Calu3 (cell line): ENCODE measurements around the gene TOPORS. TPM values are rescaled to one million over a fixed set of nuclear protein-coding genes. Genes with fewer than 3 reads are reported as not detected.
A peak's percentile ranks its signal among the peaks of the same experiment; 100 is the strongest.

ENCODE experiments used
- BruUV-seq: library from RNA; stranded (reverse); fragments of 400-500 nt; replicated peaks from 2 replicates; lab custom pipeline; 2021; lab: Mats Ljungman, UMichigan
- CTCF ChIA-PET: fragments of 300-600 bp; sonication (Branson Sonifier 250); formaldehyde crosslinking; loops from one replicate; lab custom pipeline; 2022; ENCODE audit warnings: antibody characterized with exemption; lab: Charles Lee
- DNase-seq: peaks from one replicate; pipeline ENCODE4 v3.0.0; 2022
- H3K27ac Mint-ChIP-seq: one replicate; pipeline ENCODE4 v1.8.0; 2022; ENCODE audit warnings: mixed read lengths; ENCODE audit not compliant: unreplicated experiment
- H3K27me3 Mint-ChIP-seq: one replicate; pipeline ENCODE4 v1.8.0; 2022; ENCODE audit warnings: mixed read lengths; ENCODE audit not compliant: unreplicated experiment
- H3K36me3 Mint-ChIP-seq: one replicate; pipeline ENCODE4 v1.8.0; 2022; ENCODE audit warnings: mild to moderate bottlenecking, moderate library complexity, mixed read lengths; ENCODE audit not compliant: insufficient read depth, unreplicated experiment
- H3K4me1 Mint-ChIP-seq: one replicate; pipeline ENCODE4 v1.8.0; 2022; ENCODE audit warnings: mild to moderate bottlenecking, low read depth, mixed read lengths; ENCODE audit not compliant: unreplicated experiment
- H3K4me3 Mint-ChIP-seq: one replicate; pipeline ENCODE4 v1.8.0; 2022; ENCODE audit warnings: mild to moderate bottlenecking, low read depth, moderate library complexity, mixed read lengths; ENCODE audit not compliant: unreplicated experiment
- H3K9me3 Mint-ChIP-seq: one replicate; pipeline ENCODE4 v1.8.0; 2022; ENCODE audit warnings: low read depth, mixed read lengths; ENCODE audit not compliant: unreplicated experiment
- intact Hi-C: fragments of 100-400 bp; cut with micrococcal nuclease; formaldehyde crosslinking; loops from one replicate; pipeline ENCODE4 v1.10.0; 2022; ENCODE audit not compliant: unreplicated experiment
- total RNA-seq: library from RNA; stranded (reverse); gene quantifications from 2 replicates; pipeline ENCODE4 v1.2.3, GENCODE V29; 2022
- TF ChIP-seq, protein P1 (sequence below): fragments of 200-600 bp; IDR thresholded peaks from one replicate; pipeline ENCODE4 v1.8.0; 2022; ENCODE audit warnings: antibody characterized with exemption; ENCODE audit not compliant: unreplicated experiment

The TOPORS gene
- total RNA-seq, 1 experiment from 2014 or later: 13.8 TPM

- peak; percentile 85 for DNase-seq
- H3K36me3 Mint-ChIP-seq: peaks cover 26% of the 10 kb centered on the region
- CTCF ChIA-PET: interaction anchor here (1.0 to 1.4 kb wide), 6 partner anchors 9 to 194 kb away, joined by 3 to 30 read pairs (median 4); partner anchors contain the start of gene ACO1
These were observed 20.6 kb upstream of the TOPORS start, which contains the start of gene NDUFB6 for GRCh38 chr9:32572900-32573523. Gene NDUFB6, minus strand, starts transcription at chr9:32573159. Its CDS starts 99 bp downstream, at chr9:32573060.

GRCh38 chr9:32571969-32572899 is 19.8 kb upstream of the TOPORS start:
- intact Hi-C loops: loop anchor here (1.0 to 2.0 kb wide), 3 partner anchors 19 to 193 kb away; partner anchors contain the start of genes RIGI, SMIM27 and TOPORS
- H3K9me3 Mint-ChIP-seq: no peaks in the 10 kb centered on the region
- H3K4me3 Mint-ChIP-seq: peak overlapping the region; percentile 95
- TF ChIP-seq, protein P1, sequence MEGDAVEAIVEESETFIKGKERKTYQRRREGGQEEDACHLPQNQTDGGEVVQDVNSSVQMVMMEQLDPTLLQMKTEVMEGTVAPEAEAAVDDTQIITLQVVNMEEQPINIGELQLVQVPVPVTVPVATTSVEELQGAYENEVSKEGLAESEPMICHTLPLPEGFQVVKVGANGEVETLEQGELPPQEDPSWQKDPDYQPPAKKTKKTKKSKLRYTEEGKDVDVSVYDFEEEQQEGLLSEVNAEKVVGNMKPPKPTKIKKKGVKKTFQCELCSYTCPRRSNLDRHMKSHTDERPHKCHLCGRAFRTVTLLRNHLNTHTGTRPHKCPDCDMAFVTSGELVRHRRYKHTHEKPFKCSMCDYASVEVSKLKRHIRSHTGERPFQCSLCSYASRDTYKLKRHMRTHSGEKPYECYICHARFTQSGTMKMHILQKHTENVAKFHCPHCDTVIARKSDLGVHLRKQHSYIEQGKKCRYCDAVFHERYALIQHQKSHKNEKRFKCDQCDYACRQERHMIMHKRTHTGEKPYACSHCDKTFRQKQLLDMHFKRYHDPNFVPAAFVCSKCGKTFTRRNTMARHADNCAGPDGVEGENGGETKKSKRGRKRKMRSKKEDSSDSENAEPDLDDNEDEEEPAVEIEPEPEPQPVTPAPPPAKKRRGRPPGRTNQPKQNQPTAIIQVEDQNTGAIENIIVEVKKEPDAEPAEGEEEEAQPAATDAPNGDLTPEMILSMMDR: no peak
- peak; percentile 57 for DNase-seq
- H3K27me3 Mint-ChIP-seq: no peaks in the 10 kb centered on the region
- H3K4me1 Mint-ChIP-seq: no peaks in the 10 kb centered on the region
- TSS peak; percentile 73 for BruUV-seq
- CTCF ChIA-PET: interaction anchor here (0.6 to 1.4 kb wide), 8 partner anchors 20 to 193 kb away, joined by 3 to 30 read pairs (median 4); partner anchors contain the start of genes ACO1, SMIM27 and TOPORS
- H3K36me3 Mint-ChIP-seq: peaks cover 29% of the 10 kb centered on the region
- H3K27ac Mint-ChIP-seq: peak overlapping the region; percentile 90

More at GRCh38 chr9:32572900-32573523, 20.6 kb upstream of the TOPORS start, which contains the start of gene NDUFB6:
- peak within 1 kb of the TSS; percentile 90 for H3K27ac Mint-ChIP-seq
- TF ChIP-seq, protein P1: no peak
- H3K4me1 Mint-ChIP-seq: no peaks in the 10 kb centered on the region
- H3K4me3 Mint-ChIP-seq: peak within 1 kb of the TSS; percentile 95
- BruUV-seq: no TSS peak
- no peaks in the 10 kb centered on the region for H3K9me3 Mint-ChIP-seq
- H3K27me3 Mint-ChIP-seq: no peaks in the 10 kb centered on the region
- intact Hi-C loops: loop anchor here (1.0 to 2.0 kb wide), 3 partner anchors 20 to 194 kb away; partner anchors contain the start of genes RIGI, SMIM27 and TOPORS

DNA sequence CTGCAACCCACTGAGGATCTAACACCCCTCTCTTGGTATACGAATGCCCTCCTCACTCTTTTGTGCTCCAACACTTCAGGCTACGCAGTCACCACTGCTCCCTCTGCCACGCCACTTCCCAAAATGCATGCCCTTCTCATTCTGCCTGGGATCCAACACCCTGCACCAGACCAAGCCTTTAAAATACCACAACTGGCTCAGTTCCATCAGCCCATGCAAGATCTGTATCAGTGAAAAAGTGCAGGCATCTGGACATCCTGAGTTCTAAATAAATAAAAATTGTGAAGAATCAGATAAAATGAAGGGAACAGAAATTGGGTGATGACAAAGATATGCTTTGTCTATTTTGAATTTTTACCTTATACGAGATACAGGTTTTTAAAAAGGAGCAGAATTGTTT is 17.9 kb upstream of the TOPORS start:
- TF ChIP-seq, protein P1: no peak
- intact Hi-C loops: no loop called here
- BruUV-seq: no TSS peak
- H3K4me3 Mint-ChIP-seq: no peak overlapping the region
- no peaks in the 10 kb centered on the region for H3K4me1 Mint-ChIP-seq
- CTCF ChIA-PET: no interaction called here
- H3K9me3 Mint-ChIP-seq: no peaks in the 10 kb centered on the region
- H3K36me3 Mint-ChIP-seq: peaks cover 40% of the 10 kb centered on the region
- no peaks in the 10 kb centered on the region for H3K27me3 Mint-ChIP-seq
- peak overlapping the region; percentile 67 for H3K27ac Mint-ChIP-seq
- no peak for DNase-seq

DNA sequence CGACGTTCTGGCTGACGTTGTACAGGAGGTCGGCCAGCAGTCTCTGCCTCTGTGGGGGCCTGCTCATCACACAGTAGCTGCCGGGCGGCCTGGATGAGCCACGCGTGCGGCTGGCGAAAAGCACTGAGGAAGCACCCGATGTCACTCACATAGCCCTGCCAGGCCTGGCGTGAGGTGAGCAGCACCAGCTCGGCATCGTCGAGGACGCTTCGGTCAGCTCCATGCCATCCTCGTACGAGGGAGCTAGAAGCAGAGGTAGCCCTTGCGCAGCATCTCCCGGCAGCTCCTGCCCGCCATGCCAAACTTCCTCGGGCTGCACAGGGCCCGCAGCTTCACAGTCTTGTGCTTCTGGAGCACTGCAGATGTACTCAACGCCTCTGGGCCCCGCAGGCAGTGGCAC is 14.4 kb upstream of the TOPORS start:
- TF ChIP-seq, protein P1: no peak
- no peak for DNase-seq
- CTCF ChIA-PET: no interaction called here
- Mint-ChIP-seq H3K9me3 (no peaks in the 10 kb centered on the region), H3K27ac (no peak overlapping the region), H3K27me3 (no peaks in the 10 kb centered on the region), H3K4me1 (no peaks in the 10 kb centered on the region), H3K4me3 (no peak overlapping the region), H3K36me3 (peaks cover 24% of the 10 kb centered on the region)
- intact Hi-C loops: no loop called here
- no TSS peak for BruUV-seq
